Stimulated activated CD4-positive, alpha-beta T cell treated with anti-CD3 and anti-CD28 coated beads, TNF-alpha, amount 100 ng/mL, for 4 hours (primary cell): Measurements from ENCODE around the gene TFAP2C.

ENCODE experiments used
- DNase-seq, 3 experiments: peaks; one replicate each; pipeline ENCODE4 v3.0.0-alpha.2; 2020; ENCODE audit warnings: low read depth in 3 of 3

Gene TFAP2C

DNA sequence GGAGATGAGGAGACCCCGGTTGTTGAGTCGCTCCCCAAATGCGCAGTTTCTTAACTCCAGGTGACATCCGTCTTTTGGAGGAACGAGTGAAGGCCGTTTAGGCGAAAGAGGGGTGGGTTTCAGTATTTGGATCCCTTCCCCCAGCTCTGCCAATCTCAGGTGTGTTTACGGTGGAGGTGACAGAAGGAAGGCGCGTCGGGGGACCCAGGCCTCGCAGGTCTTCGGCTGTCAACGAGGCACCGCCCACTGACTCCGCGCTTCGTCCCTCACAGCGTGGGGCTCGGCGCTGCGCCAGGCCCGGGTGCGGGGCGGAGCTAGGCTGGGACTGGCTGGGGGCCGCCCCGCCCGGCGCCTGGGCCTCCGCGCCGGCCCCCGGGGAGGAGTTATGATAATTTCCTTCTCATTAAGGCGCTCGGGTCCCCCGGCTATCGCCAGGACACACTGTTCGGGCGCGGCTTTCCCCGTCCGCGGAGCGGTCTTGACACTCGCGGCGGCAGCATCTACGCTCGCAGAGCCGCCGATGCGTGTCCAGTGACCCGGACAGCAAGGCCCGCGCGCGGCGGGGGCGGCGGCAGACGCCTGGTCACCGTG is at the start of gene TFAP2C:
TSS of gene TFAP2C (plus strand) at position 434 of the 591 bp plus-strand sequence. CDS start 239 bp downstream, outside the sequence.
- DNase-seq, result no peak

GRCh38 chr20:56580226-56580625 is 48.9 kb upstream of the TFAP2C start:
- no peak for DNase-seq

DNA sequence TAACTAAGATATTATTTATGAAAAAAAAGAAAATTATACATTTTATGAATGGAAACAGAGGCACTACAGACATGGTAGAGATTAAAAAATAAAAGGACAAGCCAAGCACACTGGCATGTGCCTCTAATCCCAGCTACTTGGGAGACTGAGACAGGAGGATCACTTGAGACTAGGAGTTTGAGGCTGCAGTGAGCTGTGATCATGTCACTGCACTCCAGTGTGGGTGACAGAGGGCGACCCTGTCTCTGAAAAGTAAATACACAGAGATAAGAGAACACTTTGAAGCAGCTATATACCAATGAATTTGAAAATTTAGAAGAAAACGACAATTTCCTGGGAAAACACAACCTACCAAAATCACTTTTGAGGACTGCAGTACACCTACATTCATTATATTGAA is 47.4 kb upstream of the TFAP2C start:
- no peak for DNase-seq

DNA sequence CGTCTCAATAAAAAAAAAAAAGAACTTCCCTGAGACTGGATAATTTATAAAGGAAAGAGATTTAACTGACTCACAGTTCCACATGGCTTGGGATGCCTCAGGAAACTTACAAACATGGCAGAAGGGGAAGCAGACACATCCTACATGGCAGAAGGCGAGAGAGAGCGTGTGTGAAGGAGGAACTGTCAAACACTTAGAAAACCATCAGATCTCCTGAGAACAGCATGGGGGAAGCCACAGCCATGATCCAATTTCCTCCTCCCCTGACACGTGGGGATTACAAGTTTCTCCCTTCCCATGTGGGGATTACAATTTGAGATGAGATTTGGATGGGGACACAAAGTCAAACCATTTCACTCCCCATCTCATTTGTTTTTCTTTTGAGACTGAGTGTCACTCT is 46.6 kb upstream of the TFAP2C start:
- no peak for DNase-seq

- no peak for DNase-seq
These were observed 44.2 kb upstream of the TFAP2C start for GRCh38 chr20:56584916-56585315.

DNA sequence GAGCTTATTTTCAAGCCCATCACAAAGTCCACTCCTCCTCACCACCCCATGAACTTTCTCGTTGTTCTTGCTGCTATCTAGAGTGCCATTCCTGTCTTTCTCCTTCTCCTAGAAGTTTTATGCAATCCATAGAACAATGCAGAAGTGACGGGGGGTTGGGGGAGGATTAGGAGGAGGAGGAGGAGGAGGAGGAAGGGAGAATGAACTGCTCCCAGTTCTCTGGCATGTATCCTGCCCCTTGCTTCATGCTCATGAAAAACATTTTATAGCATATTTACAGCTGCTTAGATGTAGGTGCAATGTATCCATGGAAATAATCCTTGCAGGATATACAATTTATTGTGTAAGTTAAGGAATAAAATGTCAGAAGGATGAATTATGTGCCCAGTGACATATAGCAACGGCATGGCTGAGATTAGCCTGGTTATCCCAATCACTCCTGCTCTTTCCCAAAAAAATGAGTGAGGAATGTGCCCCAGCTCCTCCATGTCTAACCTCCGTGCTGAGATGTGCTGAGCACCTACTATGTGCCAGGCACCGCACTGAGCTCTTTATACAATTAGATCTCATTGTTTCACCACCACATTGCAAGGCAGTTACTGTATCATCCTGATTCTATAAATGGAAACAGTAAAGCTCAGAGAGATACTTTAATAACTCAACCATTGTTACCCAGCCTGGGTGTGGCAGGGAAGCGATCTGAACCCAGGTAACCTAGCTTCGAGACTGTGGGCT is 41.6 kb upstream of the TFAP2C start:
- no peak for DNase-seq

- DNase-seq, result no peak
These were observed 40.1 kb upstream of the TFAP2C start for GRCh38 chr20:56588996-56589395.

DNA sequence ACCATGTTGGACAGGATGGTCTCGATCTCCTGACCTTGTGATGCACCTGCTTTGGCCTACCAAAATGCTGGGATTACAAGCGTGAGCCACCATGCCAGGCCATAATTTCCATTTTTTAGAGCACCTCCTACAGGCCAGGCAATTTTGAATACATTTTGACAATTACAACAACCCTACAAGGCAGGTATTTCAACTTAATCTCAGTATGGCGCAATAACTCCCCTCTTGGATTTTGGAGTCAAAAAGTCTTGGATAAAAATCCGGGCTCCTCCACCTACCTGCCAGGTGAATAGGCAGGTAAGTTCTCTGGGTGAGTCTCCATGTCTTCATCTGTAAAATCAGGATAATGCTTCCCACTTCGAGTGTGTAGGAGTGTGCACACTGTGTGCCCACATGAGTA is 39.5 kb upstream of the TFAP2C start:
- no peak for DNase-seq

DNA sequence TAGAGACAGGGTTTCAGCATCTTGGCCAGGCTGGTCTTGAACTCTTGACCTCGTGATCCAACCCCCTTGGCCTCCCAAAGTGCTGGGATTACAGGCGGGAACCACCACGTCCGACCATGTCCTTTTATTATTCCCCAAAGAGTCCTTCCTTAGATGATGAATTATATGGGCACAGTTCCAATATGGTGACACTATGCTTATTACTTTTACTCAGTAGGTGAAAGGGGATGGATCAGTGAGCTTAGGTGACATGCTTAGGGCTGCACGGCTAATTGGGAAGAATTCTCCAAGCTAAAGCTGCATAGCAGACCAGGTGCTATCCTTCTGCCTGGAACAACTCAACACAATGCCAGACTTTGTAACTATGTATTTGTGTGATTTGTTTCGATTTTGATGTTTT is 38.2 kb upstream of the TFAP2C start:
- no peak for DNase-seq

- DNase-seq, result no peak
These were observed 36.9 kb upstream of the TFAP2C start for GRCh38 chr20:56592211-56592610.

GRCh38 chr20:56592817-56593216 is 36.3 kb upstream of the TFAP2C start:
- no peak for DNase-seq

GRCh38 chr20:56595746-56596475 is 33.2 kb upstream of the TFAP2C start:
- DNase-seq, result no peak

DNA sequence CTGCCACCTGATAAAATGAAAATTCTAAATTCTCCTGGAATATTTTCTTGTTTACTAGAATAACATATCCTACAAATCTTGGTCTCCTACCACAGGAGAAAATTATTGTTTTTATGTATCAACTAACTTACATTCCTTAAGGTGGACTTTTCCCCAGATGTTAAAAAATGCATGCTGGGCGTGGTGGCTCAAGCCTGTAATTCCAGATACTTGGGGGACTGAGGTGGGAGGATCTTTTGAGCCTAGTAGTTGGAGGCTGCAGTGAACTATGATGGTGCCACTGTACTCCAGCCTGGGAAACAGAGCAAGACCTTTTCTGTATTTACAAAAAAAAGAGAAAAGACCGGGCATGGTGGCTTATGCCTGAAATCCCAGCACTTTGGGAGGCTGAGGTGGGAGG is 27.9 kb upstream of the TFAP2C start:
- DNase-seq, result no peak

DNA sequence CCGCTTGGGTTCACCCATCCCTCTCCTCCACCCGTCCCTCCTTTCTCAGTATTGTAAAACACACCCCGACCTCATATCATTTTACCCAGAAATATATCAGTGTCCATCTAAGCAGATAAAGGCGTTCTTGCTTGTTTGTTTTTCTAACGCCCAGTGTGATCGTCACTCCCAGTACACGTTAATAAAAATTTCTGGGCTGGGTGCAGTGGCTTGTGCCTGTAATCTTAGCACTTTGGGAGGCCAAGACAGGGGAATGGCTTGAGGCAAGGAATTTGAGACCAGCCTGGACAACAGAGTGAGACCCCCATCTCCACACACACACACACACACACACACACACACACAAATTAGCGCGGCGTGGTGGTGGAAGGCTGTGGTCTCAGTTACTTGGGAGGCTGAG is 24.4 kb upstream of the TFAP2C start:
- DNase-seq, result no peak

GRCh38 chr20:56605261-56605996 is 23.7 kb upstream of the TFAP2C start:
- no peak for DNase-seq

DNA sequence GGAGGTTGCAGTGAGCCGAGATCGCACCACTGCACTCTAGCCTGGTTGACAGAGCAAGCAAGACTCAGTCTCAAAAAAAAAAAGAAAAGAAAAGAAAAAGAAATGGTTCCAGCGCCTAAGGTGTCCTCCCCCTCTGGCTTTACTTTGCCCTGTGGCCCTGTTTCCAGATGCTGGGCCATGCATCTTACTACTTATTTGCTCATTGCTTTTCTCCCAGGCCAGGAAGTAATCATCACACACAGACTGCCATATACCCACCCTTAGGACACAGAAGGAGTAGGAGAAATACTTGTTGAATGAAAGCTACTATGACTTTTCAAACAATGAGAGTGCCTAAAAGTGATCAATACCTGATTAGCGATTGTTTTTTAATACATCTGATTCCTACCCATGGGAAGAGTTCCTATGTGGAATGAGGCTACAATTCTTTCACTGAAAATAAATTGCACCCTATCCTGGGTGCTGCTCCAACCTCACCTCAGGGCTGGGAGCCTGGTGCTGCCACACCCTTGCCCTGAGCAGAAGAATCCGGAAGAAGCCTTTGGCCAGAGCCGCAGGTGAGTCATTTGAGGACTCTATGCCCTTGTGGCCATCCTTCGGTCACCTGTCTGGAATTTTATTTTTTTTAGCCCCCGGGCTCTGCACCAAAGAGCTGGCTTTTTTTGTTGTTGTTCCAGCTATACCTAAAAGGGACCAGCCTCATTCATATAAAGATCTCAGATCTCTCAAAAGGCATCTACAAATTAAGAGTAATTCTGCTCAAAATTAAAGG is 22.7 kb upstream of the TFAP2C start:
- no peak for DNase-seq

DNA sequence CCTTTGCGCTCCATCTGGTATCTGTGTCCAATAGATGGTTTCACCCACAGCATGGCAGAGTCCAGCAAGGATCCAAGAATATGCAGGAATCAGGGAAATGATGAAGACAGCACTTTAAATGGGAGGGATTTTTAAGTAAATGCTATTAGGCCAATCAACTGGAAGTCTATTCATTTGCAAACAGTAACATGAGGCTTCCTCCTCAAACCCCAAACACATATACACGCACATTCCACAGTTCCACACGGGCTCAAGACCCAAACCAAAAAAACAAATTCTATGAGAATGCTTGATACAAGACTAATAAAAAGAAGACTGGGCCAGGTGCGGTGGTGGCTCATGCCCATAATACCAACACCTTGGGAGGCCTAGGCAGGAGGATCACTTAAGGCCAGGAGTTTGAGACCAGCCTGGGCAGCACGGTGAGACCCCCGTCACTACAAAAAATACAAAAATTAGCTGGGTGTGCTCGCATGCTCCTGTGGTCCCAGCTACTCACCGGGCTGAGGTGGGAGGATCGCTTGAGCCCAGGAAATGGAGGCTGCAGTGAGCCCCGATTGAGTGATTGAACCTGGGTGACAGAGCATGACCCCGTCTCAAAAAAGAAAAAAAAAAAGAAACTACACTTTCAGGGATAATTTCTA is 21.9 kb upstream of the TFAP2C start:
- no peak for DNase-seq

GRCh38 chr20:56608376-56608775 is 20.7 kb upstream of the TFAP2C start:
- DNase-seq, result no peak

GRCh38 chr20:56609321-56609720 is 19.8 kb upstream of the TFAP2C start:
- no peak for DNase-seq

- DNase-seq, result no peak
These were observed 19.0 kb upstream of the TFAP2C start for GRCh38 chr20:56610098-56610497.

DNA sequence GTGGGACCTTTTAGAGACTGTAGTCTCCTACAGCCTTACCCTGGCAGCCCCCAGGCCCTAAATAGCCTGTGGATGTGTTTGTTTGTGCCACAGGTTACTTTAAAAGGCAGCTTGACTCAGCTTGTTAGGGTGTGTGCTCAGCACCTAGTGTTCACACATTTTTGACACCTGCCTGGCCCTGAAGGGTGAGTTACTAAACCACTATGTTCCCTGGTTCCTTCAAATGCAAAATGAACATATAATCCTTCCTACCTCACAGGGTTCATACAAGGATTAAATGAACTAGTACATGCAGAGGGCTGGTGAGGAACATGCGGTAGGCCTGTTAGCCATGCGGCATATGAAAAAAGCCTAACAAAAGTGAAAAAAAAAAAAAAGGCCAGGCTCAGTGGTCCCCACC is 14.9 kb upstream of the TFAP2C start:
- DNase-seq, result no peak
